SIG-M5 treated with dmso at 0.1 percent for 504 hours (cell line): ENCODE data around the gene SMARCD1.
"Not testable (repeated sequence)": the region's sequence is repeated elsewhere in the genome, so short reads cannot be mapped to it uniquely, and the experiment has no call there.

Experiments
- DNase-seq: peaks from one replicate; lab custom pipeline; 2025; ENCODE audit not compliant: unreplicated experiment; lab: John Stamatoyannopoulos, UW

The SMARCD1 gene

DNA sequence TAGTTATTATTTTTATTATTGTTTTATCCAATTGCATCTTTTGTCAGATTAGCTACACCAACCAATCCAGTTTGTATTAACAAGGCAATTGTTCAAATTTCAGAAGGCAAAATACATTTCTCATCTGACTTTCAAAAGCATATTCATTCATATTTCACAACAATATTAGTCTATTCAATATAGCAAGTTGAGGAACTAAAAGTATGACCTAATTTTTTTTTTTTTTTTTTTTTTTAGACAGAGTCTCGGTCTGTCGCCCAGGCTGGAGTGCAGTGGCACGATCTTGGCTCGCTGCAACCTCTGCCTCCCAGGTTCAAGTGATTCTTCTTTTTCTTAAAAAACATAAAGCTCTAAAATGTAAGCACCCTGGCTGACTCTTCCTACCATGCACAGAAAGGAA is 44.1 kb downstream of the SMARCD1 start:
- DNase-seq, result no peak

DNA sequence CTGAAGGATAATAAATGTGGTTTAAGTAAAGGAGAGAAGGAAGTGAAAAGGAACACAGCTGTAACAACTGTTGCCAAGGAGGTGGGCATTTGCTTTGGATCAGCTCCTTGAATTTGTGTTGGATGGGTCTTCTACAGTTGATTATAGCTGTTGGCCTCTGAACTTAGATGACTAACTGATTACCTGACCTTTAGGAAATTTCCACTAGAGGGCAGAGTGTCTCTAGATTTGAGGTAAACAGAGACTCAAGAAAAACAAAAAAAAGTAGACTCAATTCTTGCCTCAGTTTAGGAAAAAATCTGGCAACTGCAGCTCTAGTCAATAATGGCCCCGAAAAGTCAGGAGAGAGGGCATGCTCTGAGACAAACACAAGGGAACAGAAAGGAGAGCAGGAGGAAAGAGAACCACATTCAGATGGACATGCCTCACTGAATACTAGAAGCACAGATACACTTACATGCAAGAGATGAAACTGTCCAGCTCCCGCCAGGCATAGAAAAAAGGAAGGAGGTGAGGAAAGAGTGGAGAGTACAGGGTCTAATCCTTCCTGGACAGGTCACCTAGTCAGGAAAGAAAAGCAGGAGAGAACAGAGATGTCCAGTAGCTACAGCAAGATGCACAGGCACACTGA is 47.5 kb downstream of the SMARCD1 start:
- DNase-seq, result no peak

DNA sequence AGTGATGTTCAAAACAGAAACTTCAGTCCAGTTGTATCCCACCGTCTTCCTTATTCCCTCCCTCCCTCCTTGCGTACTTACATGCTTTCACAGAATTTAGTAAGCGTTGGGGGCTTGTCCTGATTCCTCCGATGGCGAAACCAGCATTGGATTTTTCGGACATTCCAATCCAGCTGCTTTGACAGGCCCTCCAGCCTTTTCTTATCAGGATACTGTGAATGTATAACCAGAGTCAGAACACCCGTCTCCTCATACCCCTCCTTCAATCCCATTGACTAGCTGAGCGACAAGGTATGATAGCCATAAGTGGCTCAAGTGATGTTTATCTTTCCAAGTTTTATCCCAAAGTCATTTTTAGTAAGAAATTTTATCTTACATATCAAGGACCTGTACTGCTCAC is 57.9 kb downstream of the SMARCD1 start:
- DNase-seq, result no peak

DNA sequence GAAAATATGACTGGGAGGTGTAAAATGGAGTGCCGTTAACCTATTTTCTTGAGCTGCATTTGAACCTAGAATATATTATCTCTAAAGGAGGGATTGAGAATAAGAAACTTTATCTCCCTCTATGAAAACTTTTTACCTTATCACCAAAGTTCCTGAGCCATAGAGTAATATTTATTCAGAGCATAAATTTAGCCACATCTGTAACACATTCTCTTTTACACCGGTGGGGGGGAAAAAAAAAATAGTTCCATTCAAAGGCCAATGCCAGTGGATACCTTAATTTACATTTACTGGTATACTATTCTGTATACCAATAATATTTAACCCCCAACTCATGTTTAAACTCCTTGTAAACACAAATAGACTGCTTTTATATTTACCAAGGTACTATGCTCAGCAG is 60.3 kb downstream of the SMARCD1 start:
- no peak for DNase-seq

DNA sequence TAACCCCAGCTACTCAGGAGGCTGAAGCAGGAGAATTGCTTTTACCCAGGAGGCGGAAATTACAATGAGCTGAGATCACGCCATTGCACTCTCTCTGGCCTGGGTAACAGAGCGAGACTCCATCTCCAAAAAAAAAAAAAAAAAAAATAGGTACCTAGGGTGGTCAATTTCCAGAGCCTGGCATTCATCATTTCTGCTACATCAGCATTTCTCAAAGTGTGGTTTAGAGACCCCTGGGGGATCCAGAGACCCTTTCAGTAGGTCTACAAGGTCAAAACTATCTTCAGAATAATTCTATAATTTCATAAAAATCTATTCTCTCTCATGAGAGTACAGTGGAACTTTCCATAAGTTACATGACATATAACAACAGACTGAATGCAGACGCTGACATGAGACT is 62.1 kb downstream of the SMARCD1 start:
- DNase-seq, result no peak

DNA sequence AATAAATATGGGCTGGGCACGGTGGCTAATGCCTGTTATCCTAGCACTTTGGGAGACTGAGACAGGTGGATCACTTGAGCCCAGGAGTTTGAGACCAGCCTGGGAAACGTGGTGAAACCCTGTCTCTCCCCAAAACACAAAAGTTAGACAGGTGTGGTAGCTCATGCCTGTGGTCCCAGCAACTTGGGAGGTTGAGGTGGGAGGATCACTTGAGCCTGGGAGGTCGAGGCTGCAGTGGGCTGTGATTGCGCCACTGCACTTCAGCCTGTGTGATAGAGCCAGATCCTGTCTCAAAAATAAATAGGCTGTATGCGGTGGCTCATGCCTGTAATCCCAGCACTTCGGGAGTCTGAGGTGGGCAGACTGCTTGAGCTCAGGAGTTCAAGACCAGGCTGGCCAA is 62.9 kb downstream of the SMARCD1 start:
- not testable (repeated sequence) for DNase-seq

DNA sequence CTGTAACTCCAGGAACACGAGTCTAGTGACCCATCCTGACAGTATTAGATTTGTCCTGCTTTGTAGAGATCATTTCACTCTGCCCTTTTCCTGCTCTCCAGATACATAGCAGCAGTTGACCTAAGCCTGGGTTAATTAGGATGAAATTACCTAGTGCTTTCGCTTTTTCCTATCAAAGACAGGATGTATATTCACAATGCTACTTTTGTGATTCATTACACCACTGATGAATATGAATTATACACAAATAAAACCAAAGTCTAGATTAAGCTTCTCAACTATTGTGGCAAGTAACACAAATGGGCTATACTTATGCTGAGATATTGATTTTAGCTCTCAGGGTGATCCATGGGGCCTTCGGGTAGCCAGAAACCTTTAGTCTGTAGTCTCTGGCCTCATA is 64.2 kb downstream of the SMARCD1 start:
- no peak for DNase-seq
